Natural killer cell (primary cell): ENCODE measurements around the gene RAPGEF1. TPM values are rescaled to one million over a fixed set of nuclear protein-coding genes. Genes with fewer than 3 reads are reported as not detected.

ENCODE experiments used
- ATAC-seq, 3 donors: fragments of 150-1000 bp in 2 of 3; fragments of 200-7000 bp in 1 of 3; cut with Tn5 transposase; 1 replicate in 1 of 3; 2 replicates in 2 of 3; pipeline ENCODE4 v1.10.0; 2021; ENCODE audit warnings: mild to moderate bottlenecking in 2 of 3, moderate library complexity in 2 of 3
- DNase-seq, 2 donors: peaks; one replicate each; pipeline versions ENCODE4 v3.0.0 to v3.0.0-alpha.2; 2013 to 2021; ENCODE audit warnings: mixed read lengths in 1 of 2
- H3K27ac ChIP-seq: one replicate; pipeline ENCODE4 v1.5.1; 2013; ENCODE audit warnings: mild to moderate bottlenecking, low read length
- H3K27me3 ChIP-seq: one replicate; pipeline ENCODE4 v1.6.1; 2013; ENCODE audit warnings: low read length; ENCODE audit not compliant: control insufficient read depth, insufficient read depth
- H3K36me3 ChIP-seq: one replicate; pipeline ENCODE4 v1.6.1; 2013; ENCODE audit warnings: low read length; ENCODE audit not compliant: control insufficient read depth, insufficient read depth
- H3K4me1 ChIP-seq: one replicate; pipeline ENCODE4 v1.6.1; 2013; ENCODE audit warnings: low read length; ENCODE audit not compliant: control insufficient read depth, insufficient read depth
- H3K4me3 ChIP-seq: one replicate; pipeline ENCODE4 v1.5.1; 2013; ENCODE audit warnings: low read length
- H3K9me3 ChIP-seq: one replicate; pipeline ENCODE4 v1.6.1; 2013; ENCODE audit warnings: low read length; ENCODE audit not compliant: control insufficient read depth, insufficient read depth
- H3K27ac Mint-ChIP-seq, 2 donors: one replicate each; pipeline ENCODE4 v1.8.0; 2022; ENCODE audit warnings: mild to moderate bottlenecking in 2 of 2, mixed read lengths in 2 of 2, moderate library complexity in 1 of 2
- H3K27me3 Mint-ChIP-seq, 2 donors: one replicate each; pipeline ENCODE4 v1.8.0; 2022; ENCODE audit warnings: low read depth in 2 of 2, mixed read lengths in 2 of 2
- H3K36me3 Mint-ChIP-seq: one replicate; pipeline ENCODE4 v1.8.0; 2022; ENCODE audit warnings: mixed read lengths
- H3K4me1 Mint-ChIP-seq, 2 donors: one replicate each; pipeline ENCODE4 v1.8.0; 2022; ENCODE audit warnings: mixed read lengths in 2 of 2
- H3K4me3 Mint-ChIP-seq: one replicate; pipeline ENCODE4 v1.8.0; 2022; ENCODE audit warnings: mild to moderate bottlenecking, moderate library complexity, mixed read lengths
- H3K9me3 Mint-ChIP-seq, 2 donors: one replicate each; pipeline ENCODE4 v1.8.0; 2022; ENCODE audit warnings: mixed read lengths in 2 of 2
- CTCF ChIP-seq: fragments of 200-600 bp; IDR thresholded peaks from one replicate; pipeline ENCODE4 v1.8.0; 2022; ENCODE audit warnings: antibody characterized with exemption
- WGBS: methylation state at CpG from one replicate; pipeline ENCODE4 v1.1.7; 2013; ENCODE audit warnings: missing lambda C conversion rate; ENCODE audit not compliant: insufficient coverage; 5-methylcytosine and 5-hydroxymethylcytosine counted together
- intact Hi-C: fragments of 100-400 bp; cut with micrococcal nuclease; formaldehyde crosslinking; loops from one replicate; pipeline ENCODE4 v1.14.2; 2022
- total RNA-seq, 4 donors: library from RNA; stranded (reverse); fragments of 120-200 nt in 1 of 4; gene quantifications; one replicate each; pipeline versions ENCODE4 v1.2.3 to v1.2.4, GENCODE V29; 2013 to 2022

The RAPGEF1 gene
- total RNA-seq, 3 donors from 2014 or later (not counting 1 experiment from before 2014, with no cell fraction given) = 210 to 224 (median 222) TPM

GRCh38 chr9:131734165-131734610 is 5.7 kb downstream of the RAPGEF1 start:
- peak overlapping the region; percentile 92 to 95 for H3K27ac Mint-ChIP-seq
- DNase-seq (peak; percentile 43 to 84), ATAC-seq (peak; percentile 6 to 49 (median 13))
- intact Hi-C loops = loop anchor here (5.0 to 10.0 kb wide), 3 partner anchors 327 to 1869 kb away; no protein-coding TSS in a partner anchor
- peak overlapping the region; percentile 82 for H3K4me3 Mint-ChIP-seq
- H3K9me3 Mint-ChIP-seq = no peaks in the 10 kb centered on the region
- H3K27ac ChIP-seq = peak overlapping the region; percentile 93
- no peaks in the 10 kb centered on the region for H3K9me3 ChIP-seq
- H3K27me3 Mint-ChIP-seq = no peaks in the 10 kb centered on the region
- H3K36me3 ChIP-seq = peaks cover 6% of the 10 kb centered on the region
- no peaks in the 10 kb centered on the region for H3K36me3 Mint-ChIP-seq
- no peak for TF ChIP-seq CTCF
- no peak overlapping the region for H3K4me3 ChIP-seq
- peaks cover 85 to 87% of the 10 kb centered on the region in 2 donors for H3K4me1 Mint-ChIP-seq
- WGBS = 1% methylated on average over 6 of the region's 6 CpGs
- H3K27me3 ChIP-seq = no peaks in the 10 kb centered on the region
- H3K4me1 ChIP-seq = peaks cover 99% of the 10 kb centered on the region

- 3% methylated on average over 16 of the region's 16 CpGs for WGBS
- Histone ChIP-seq H3K4me1 (peaks cover 99% of the 10 kb centered on the region), H3K9me3 (no peaks in the 10 kb centered on the region), H3K4me3 (peak overlapping the region; percentile 4), H3K36me3 (peaks cover 6% of the 10 kb centered on the region), H3K27me3 (no peaks in the 10 kb centered on the region), H3K27ac (peak overlapping the region; percentile 93)
- Mint-ChIP-seq H3K4me1 (peaks cover 84 to 87% of the 10 kb centered on the region in 2 donors), H3K4me3 (peak overlapping the region; percentile 82), H3K27me3 (no peaks in the 10 kb centered on the region), H3K9me3 (no peaks in the 10 kb centered on the region), H3K36me3 (no peaks in the 10 kb centered on the region), H3K27ac (peak overlapping the region; percentile 92 to 95)
- DNase-seq (peak; percentile 52 to 75), ATAC-seq (peak in 2 of 3 donors; percentile 6 to 21)
- intact Hi-C loops = loop anchor here (1.0 to 10.0 kb wide), 5 partner anchors 65 to 1869 kb away; no protein-coding TSS in a partner anchor
- TF ChIP-seq CTCF = no peak
Observed at GRCh38 chr9:131733541-131734061, 6.3 kb downstream of the RAPGEF1 start.

- Histone ChIP-seq H3K4me3 (peak overlapping the region; percentile 8), H3K36me3 (peaks cover 6% of the 10 kb centered on the region), H3K27me3 (no peaks in the 10 kb centered on the region), H3K27ac (peak overlapping the region; percentile 93), H3K9me3 (no peaks in the 10 kb centered on the region), H3K4me1 (peaks cover 98% of the 10 kb centered on the region)
- Mint-ChIP-seq H3K27me3 (no peaks in the 10 kb centered on the region), H3K27ac (peak overlapping the region; percentile 92 to 95), H3K36me3 (no peaks in the 10 kb centered on the region), H3K4me3 (peak overlapping the region; percentile 82), H3K9me3 (no peaks in the 10 kb centered on the region), H3K4me1 (peaks cover 90 to 92% of the 10 kb centered on the region in 2 donors)
- intact Hi-C loops = loop anchor here (1.0 to 10.0 kb wide), 5 partner anchors 64 to 1868 kb away; no protein-coding TSS in a partner anchor
- DNase-seq = peak; percentile 47 to 84
- no peak for TF ChIP-seq CTCF
- peak; percentile 14 to 52 (median 35) for ATAC-seq
- 6% methylated on average over 10 of the region's 12 CpGs for WGBS
Observed at GRCh38 chr9:131732636-131733289, 7.1 kb downstream of the RAPGEF1 start.
